MM.1S (cell line): Measurements from ENCODE around the gene ACBD6.

Experiments used
- DNase-seq: peaks from one replicate; pipeline ENCODE4 v3.0.0-alpha.2; 2015
- H2AFZ ChIP-seq: fragments of 300-600 bp; sonication (generic); 2 replicates; pipeline ENCODE4 v1.6.0; 2016; ENCODE audit warnings: antibody characterized with exemption, low read length
- H3F3A ChIP-seq: fragments of 300-600 bp; sonication (generic); 2 replicates; pipeline ENCODE4 v1.6.1; 2016; ENCODE audit warnings: mild to moderate bottlenecking, antibody characterized with exemption, low read length, moderate library complexity, mixed read lengths; ENCODE audit not compliant: insufficient read depth
- H3K27ac ChIP-seq: fragments of 300-600 bp; sonication (generic); 2 replicates; pipeline ENCODE4 v1.5.1; 2016; ENCODE audit warnings: mild to moderate bottlenecking, low read length
- H3K27me3 ChIP-seq: fragments of 300-600 bp; sonication (generic); replicated peaks from 2 replicates; pipeline ENCODE4 v1.6.0; 2016; ENCODE audit warnings: low read length; ENCODE audit not compliant: insufficient read depth
- H3K36me3 ChIP-seq: fragments of 300-600 bp; sonication (generic); replicated peaks from 2 replicates; pipeline ENCODE4 v1.6.1; 2016; ENCODE audit warnings: mild to moderate bottlenecking, low read length, mixed read lengths; ENCODE audit not compliant: insufficient read depth
- H3K4me1 ChIP-seq: fragments of 300-600 bp; sonication (generic); 2 replicates; pipeline ENCODE4 v1.6.1; 2016; ENCODE audit warnings: low read length, mixed read lengths
- H3K4me2 ChIP-seq: fragments of 300-600 bp; sonication (generic); 2 replicates; pipeline ENCODE4 v1.6.0; 2016; ENCODE audit warnings: low read depth, low read length
- H3K4me3 ChIP-seq: fragments of 300-600 bp; sonication (generic); 2 replicates; pipeline ENCODE4 v1.5.1; 2016; ENCODE audit warnings: low read length, mixed read lengths
- H3K79me2 ChIP-seq: fragments of 300-600 bp; sonication (generic); 2 replicates; pipeline ENCODE4 v1.6.1; 2016; ENCODE audit warnings: mixed run types, low read length, mixed read lengths
- H3K9ac ChIP-seq: fragments of 300-600 bp; sonication (generic); 2 replicates; pipeline ENCODE4 v1.6.1; 2016; ENCODE audit warnings: low read length, mixed read lengths
- H3K9me2 ChIP-seq: fragments of 300-600 bp; sonication (generic); replicated peaks from 2 replicates; pipeline ENCODE4 v1.6.1; 2016; ENCODE audit warnings: mild to moderate bottlenecking, low read length, mixed read lengths; ENCODE audit not compliant: insufficient read depth
- H3K9me3 ChIP-seq: fragments of 300-600 bp; sonication (generic); replicated peaks from 2 replicates; pipeline ENCODE4 v1.6.1; 2016; ENCODE audit warnings: mild to moderate bottlenecking, low read length, mixed read lengths; ENCODE audit not compliant: insufficient read depth
- H4K20me1 ChIP-seq: fragments of 300-600 bp; sonication (generic); 2 replicates; pipeline ENCODE4 v1.6.1; 2016; ENCODE audit warnings: mild to moderate bottlenecking, low read length, moderate library complexity, mixed read lengths; ENCODE audit not compliant: insufficient read depth
- EZH2 ChIP-seq: fragments of 300-600 bp; sonication (generic); optimal IDR thresholded peaks from 2 replicates; pipeline ENCODE3; 2017; ENCODE audit warnings: low read depth, mild to moderate bottlenecking, antibody characterized with exemption, low read length, mixed read lengths
- EZH2phosphoT487 ChIP-seq: fragments of 300-600 bp; sonication (generic); IDR thresholded peaks from 2 replicates; pipeline ENCODE4 v1.6.1; 2018; ENCODE audit warnings: antibody characterized with exemption, low read length
- TF ChIP-seq, protein P1 (sequence below): fragments of 300-600 bp; sonication (generic); IDR thresholded peaks from 2 replicates; pipeline ENCODE4 v1.5.1; 2016; ENCODE audit warnings: antibody characterized with exemption, low read length, mixed read lengths

The ACBD6 gene

DNA sequence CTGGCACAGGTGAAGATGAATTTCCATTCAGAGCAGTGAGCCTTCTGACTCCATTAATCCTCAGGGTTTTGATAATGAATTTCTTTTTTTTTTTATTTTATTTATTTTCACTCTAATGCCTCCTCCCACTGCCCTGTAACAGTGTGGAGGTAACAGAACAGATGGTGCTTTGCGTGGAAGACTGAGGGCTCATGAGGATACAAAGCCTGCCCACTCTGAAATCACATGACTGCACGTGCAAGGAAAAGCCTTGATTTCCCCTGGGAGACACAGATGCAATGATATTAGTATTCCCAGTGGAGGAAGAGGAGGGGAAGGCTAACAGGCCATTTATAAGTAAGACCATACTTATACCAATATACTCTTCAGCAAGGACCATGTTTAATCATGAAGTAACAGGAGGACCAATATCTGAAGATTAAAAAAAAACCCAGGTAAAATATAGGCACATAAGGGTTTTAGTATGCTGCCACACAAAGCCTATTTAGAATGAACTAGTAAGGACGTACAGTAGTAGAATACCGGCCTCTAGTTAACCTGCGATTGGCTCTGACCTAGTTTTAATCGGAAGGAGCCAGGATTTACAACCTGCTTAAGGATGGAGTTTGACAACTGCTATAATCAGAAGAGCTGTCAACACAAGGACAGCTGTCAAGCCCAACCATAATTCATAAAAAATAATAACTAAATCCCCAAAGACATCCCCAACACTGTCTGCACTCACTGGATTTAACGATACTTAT is 202.7 kb downstream of the ACBD6 start:
- Histone ChIP-seq H3K9ac (no peak overlapping the region), H3K4me2 (no peak overlapping the region)
- no peak for DNase-seq

DNA sequence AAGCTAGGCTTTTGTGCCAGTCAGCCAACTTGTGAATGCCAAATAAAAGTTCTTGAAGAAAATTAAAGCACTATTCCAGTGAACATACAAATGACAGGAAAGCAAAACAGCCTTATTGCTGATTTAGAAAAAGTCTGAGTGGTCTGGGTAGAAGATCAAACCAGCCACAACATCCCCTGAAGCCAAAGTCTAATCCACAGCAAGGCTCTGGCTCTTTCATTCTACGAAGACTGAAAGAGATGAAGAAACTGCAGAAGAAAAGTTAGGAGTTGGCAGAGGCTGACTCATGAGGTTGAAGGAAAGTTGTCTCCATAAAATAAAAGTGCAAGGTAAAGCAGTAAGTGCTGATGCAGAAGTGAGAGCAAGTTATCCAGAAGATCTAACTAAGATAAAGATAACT is 206.4 kb downstream of the ACBD6 start:
- Histone ChIP-seq H3K4me2 (no peak overlapping the region), H3K36me3 (no peaks in the 10 kb centered on the region), H3F3A (no peaks in the 10 kb centered on the region), H4K20me1 (no peaks in the 10 kb centered on the region), H3K4me1 (no peaks in the 10 kb centered on the region), H3K9me2 (no peaks in the 10 kb centered on the region), H3K9ac (no peak overlapping the region), H3K4me3 (no peak overlapping the region), H3K9me3 (no peaks in the 10 kb centered on the region), H3K79me2 (no peaks in the 10 kb centered on the region), H3K27me3 (no peaks in the 10 kb centered on the region), H3K27ac (no peak overlapping the region), H2AFZ (no peak overlapping the region)
- TF ChIP-seq, protein P1, sequence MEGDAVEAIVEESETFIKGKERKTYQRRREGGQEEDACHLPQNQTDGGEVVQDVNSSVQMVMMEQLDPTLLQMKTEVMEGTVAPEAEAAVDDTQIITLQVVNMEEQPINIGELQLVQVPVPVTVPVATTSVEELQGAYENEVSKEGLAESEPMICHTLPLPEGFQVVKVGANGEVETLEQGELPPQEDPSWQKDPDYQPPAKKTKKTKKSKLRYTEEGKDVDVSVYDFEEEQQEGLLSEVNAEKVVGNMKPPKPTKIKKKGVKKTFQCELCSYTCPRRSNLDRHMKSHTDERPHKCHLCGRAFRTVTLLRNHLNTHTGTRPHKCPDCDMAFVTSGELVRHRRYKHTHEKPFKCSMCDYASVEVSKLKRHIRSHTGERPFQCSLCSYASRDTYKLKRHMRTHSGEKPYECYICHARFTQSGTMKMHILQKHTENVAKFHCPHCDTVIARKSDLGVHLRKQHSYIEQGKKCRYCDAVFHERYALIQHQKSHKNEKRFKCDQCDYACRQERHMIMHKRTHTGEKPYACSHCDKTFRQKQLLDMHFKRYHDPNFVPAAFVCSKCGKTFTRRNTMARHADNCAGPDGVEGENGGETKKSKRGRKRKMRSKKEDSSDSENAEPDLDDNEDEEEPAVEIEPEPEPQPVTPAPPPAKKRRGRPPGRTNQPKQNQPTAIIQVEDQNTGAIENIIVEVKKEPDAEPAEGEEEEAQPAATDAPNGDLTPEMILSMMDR = no peak
- DNase-seq = no peak

More for the DNA sequence above, 202.7 kb downstream of the ACBD6 start:
- TF ChIP-seq EZH2 = no peak
- no peak for TF ChIP-seq EZH2phosphoT487
- TF ChIP-seq, protein P1 = no peak
- no peaks in the 10 kb centered on the region for H3K9me2 ChIP-seq
- no peaks in the 10 kb centered on the region for H3K79me2 ChIP-seq
- H3K27me3 ChIP-seq = no peaks in the 10 kb centered on the region
- no peaks in the 10 kb centered on the region for H3K9me3 ChIP-seq
- H3K4me3 ChIP-seq = no peak overlapping the region
- no peak overlapping the region for H3K27ac ChIP-seq
- no peaks in the 10 kb centered on the region for H3K36me3 ChIP-seq
- no peaks in the 10 kb centered on the region for H4K20me1 ChIP-seq
- H3K4me1 ChIP-seq = no peaks in the 10 kb centered on the region
- H2AFZ ChIP-seq = no peak overlapping the region
- no peaks in the 10 kb centered on the region for H3F3A ChIP-seq

DNA sequence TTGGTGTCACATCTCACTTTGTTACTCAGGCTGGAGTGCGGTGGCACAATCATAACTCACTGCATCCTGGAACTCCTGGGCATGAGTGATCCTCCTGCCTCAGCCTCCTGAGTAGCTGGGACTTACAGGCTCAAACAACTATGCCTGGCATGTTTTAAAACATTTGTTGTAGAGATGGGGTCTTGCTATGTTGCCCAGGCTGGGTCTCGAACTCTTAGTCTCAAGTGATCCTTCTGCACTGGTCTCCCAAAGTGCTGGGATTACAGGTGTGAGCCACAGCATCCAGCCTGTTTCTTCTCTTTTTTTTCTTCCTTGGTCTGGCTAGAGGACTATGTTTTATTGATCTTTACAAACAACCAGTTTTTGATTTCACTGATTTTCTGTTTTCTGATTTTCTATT is 207.7 kb downstream of the ACBD6 start:
- Histone ChIP-seq H4K20me1 (no peaks in the 10 kb centered on the region), H2AFZ (no peak overlapping the region), H3K27me3 (no peaks in the 10 kb centered on the region), H3K79me2 (no peaks in the 10 kb centered on the region), H3K4me3 (no peak overlapping the region), H3K9me2 (no peaks in the 10 kb centered on the region), H3K9ac (no peak overlapping the region), H3F3A (no peaks in the 10 kb centered on the region), H3K9me3 (no peaks in the 10 kb centered on the region), H3K4me2 (no peak overlapping the region), H3K27ac (no peak overlapping the region), H3K4me1 (no peaks in the 10 kb centered on the region), H3K36me3 (no peaks in the 10 kb centered on the region)
- TF ChIP-seq EZH2 = no peak
- TF ChIP-seq, protein P1 = no peak
- TF ChIP-seq EZH2phosphoT487 = no peak
- DNase-seq = no peak
